Measurements from ENCODE around the gene EDIL3.

EDIL3 gene, protein sequence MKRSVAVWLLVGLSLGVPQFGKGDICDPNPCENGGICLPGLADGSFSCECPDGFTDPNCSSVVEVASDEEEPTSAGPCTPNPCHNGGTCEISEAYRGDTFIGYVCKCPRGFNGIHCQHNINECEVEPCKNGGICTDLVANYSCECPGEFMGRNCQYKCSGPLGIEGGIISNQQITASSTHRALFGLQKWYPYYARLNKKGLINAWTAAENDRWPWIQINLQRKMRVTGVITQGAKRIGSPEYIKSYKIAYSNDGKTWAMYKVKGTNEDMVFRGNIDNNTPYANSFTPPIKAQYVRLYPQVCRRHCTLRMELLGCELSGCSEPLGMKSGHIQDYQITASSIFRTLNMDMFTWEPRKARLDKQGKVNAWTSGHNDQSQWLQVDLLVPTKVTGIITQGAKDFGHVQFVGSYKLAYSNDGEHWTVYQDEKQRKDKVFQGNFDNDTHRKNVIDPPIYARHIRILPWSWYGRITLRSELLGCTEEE

DNA sequence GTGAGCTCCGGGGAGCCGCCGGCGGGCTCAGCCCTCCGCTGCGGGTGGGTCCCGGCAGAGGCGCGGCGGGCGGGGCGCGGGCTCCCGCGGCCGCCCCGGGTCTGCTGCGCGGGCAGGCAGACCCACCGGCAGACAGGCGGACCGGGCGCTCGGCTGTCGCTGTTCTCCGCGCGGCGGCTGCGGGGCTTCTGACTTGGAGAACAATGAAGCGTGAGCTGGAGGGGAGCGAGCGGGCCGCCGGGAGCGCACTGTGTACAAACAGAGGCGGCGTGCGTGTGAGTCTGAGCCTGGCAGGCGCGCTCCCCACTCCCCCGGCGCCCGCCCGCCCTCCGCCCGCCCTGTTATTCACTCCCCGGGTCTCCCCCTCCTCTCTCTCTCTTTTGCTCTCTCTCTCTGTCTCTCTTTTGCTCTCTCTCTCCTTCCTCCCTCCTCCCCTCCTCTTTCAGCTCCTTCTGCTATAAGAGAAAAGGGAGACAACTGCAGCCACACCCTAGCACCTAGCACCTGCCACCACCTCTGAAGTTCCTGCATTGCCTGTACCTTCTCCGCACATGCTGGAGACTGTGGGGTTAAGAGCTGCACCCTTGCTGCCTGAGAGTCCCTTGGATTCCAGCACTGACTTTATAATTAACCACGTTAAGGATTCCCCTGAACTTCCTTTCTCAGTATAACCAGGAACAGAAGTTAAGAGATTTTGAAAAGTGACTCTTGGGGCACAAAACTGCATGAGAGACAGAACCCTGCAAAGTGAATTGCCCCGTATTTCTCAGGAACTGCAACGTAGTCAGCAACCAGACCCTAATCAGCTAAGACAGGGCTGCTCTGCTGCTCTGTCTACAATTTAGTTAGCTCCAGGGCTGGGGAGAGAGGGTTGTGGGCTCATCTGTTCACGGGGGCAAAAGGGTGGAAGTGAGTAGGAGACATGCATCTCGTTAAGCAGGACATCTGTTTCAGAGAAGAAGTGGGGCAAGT, at the start of gene EDIL3:
Gene EDIL3, minus strand, starts transcription at position 277 of the 972 bp plus-strand sequence. CDS start 506 bp downstream, outside the sequence.
- DNase-seq: no peak

DNA sequence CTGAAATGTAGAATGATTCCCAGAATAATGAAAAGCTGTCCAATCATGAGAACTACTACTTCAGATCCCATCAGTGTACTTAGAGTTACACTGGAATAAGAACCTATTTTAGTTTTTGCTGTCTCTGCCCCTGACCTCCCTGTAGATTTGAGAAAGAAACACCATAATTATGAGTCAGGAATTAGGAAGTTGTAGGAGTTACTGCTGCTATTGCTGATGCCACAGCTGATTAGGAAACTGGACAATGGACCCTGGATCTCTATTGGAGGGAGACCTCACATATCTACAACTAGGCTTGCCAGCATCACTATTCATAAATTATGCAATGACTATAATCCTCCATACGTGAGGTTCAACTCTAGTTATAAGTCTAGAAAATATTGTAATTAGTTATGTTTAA, 48.8 kb upstream of the EDIL3 start:
- no peak for DNase-seq

DNA sequence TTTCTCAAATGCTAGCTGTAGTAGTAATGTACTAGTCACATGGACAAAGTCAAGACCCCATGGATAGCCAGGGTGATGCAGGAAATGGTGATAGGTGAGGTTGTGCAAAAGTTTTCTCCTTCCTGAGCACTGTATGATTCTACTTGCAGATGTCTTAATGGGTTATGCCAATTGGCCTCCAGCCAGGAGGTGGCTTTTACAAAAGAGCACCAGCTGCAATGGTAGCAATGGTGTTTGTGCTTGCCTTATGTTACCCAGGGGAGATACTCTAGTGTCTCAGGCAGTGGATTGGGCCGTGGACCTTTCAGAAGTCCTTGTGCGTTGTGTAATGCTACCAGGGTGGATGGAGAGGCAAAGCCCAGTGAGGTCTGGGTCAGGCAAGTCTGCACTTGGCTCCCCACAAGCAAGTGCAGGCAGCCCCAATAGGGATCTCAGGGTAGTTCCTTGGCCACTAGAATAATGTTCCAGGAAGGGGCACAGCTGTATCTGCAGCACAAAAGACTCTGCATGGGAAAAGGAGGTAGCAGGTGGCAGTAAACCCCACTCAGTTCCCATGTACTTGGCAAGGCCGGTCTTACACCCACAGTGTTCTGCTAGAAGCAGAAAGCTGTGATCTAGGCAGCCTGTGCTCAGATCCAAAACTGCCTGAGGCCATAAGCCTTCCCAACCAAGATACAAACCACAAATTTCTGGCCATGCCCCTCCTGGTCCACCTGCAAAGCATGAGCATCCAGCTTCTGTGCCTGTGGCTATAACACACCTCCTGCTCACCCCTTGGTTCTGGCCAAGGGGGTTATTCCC, 46.4 kb upstream of the EDIL3 start:
- DNase-seq: no peak

DNA sequence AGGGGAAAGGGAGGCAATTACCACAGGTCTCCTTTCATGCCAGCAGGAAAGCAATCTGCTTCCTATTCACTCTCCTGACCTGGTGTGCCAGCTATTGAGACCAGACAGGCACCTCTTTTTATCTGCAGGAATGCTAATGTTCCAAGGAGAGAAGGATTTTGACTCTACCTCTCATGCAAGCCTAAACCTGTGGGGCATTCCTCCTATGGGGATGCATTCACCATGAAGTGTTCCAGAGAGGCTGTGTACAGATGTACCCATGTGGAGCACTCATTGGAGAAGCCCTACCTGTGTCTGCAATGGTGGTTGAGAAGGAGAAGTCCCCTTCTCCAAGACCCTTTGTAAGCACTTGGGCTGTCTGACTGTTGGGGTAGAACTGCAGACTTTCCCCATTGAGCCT, 45.4 kb upstream of the EDIL3 start:
- no peak for DNase-seq

DNA sequence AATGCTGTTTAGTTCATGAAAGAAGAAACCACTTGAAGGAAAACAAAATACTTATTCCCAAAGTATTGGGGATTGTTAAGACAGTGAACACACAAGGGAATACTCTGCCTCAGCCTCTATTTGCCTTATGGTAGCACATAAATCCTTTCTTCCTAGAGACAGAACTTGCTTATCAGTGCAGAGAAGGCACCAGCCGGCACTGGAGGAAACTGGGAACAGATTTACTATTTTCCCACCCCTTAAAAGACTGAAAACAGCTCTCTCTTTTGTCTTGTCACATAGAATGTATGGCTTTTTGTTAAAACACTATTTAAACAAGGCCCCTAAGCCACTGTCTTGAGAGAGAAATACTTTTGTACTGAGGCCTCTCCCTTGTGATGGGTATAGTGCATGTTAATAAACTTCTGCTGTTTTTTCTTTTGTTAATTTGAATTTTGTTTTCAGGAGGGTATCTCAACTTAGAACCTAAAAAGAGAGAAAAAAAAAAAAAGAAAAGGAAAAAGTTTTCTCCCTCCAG, 40.7 kb upstream of the EDIL3 start:
- no peak for DNase-seq

DNA sequence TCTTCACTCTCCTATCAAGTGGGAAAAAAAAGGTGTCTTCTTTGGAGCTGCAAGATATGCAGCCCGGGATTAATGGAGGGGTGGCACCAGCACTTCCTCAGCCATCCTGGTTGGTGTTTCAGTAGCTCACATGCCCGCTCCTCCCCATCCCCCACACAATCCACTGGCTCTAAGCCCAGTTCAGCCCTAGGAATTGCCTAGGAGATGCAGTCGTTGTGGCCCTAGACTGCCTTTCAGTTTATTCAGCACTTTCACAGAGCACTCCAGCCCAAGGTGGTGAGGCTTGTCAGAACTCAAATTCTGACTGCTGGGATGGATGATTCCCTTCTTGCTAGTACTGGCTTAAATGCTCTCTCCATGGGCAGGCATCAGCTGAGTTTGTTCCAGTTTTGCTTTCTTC, 35.1 kb upstream of the EDIL3 start:
- DNase-seq: no peak

DNA sequence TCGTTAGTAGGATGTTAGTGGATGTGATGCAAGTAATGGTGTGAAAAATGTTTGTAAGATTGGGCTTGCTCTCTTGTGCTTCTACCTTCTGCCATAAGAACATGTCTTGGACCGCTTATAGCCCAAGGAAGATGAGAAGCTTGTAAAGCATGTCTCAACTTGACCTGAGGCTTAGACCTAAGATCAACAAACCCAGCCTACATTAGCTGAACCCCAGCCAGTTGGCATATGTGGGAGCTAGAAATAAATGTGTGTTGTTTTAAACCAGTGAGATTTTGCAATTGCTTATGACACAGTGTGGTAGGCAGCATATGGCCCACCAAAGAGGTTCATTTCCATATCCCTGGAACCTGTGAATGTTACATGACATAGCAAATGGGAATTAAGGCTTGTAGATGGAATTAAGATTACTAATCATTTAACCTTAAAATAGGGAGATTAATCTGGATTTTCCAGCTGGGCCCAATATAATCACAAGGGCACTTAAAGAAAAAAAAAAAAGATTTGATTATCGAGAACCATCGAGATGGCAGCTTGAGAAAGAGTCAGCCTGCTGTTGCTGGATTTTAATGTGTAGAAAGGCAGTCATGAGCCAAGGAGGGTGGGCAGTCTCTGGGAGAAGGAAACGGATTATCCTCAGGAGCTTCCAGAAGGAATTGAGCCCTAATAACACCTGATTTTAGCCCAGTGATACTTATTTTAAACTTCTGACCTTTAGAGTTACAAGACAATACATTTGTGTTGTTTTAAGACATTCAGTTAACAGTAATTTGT, 27.3 kb upstream of the EDIL3 start:
- no peak for DNase-seq

DNA sequence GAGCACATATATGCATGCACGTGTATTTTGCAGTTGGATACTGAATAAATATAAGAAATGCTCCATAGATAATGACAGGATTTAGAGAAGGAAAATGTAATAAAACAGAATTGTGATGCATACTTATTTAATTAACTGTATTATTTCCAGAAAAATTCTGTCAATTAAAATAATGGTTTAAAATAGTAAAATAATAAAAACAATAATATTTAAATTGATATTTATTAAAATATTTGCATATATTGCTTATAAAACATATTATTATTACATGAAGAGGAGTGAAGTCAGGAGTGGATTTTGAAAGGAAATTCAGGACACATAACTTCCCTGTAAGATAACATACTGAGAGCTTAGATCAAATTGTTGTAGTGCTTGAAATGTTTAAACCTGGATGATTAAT, 21.4 kb upstream of the EDIL3 start:
- no peak for DNase-seq

DNA sequence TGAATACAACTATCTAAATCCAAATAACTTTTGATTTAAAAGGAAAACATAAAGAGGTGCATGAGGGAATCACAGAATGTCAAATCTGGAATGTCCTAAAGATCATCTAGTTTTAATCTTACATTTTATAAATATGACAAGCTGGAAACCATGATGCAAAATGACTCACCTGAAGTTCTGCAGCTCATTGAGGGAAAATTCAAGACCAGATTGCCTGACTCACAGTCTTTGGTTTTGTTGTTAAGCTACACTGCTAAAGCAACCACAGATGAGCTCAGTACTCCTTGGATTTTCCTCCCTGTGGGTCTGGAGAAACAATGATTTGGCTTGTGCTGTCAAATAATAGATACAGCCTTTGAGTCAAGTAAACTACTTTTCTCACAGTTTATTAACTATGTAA, 19.1 kb upstream of the EDIL3 start:
- DNase-seq: no peak

DNA sequence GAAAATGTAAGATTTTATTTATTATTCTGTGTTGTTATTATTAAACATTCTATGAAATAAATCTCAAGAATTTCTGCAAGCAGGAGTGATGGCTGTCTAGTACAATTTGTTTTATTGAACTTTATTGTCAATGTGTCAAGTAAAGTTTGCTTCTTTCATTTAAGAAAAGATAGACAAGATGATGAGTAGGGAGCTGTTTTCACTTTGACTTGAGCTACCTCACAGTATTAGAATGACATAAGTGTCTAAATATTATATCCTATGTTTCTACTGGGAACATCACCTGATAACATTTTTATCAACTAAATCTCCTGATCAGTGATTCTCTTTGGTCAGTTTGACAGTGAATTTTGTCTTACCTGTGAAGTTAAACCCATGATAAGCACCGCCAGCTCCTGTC, 12.7 kb upstream of the EDIL3 start:
- no peak for DNase-seq

DNA sequence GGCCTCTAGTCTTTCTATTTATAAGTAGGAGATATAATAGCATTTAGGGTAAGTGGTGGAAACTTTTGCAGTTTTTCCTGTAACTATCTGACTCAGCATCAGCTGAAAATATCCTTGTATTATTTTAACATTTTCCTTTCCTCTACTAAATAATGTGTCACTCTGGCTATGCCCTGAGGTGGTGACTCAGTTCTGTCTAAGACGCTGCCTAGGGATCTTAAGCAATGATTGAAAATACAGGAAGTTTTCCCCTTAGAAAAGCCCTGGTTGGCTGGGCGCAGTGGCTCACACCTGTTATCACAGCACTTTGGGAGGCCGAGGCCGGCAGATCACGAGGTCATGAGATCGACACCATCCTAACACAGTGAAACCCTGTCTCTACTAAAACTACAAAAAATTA, 9.3 kb upstream of the EDIL3 start:
- no peak for DNase-seq

DNA sequence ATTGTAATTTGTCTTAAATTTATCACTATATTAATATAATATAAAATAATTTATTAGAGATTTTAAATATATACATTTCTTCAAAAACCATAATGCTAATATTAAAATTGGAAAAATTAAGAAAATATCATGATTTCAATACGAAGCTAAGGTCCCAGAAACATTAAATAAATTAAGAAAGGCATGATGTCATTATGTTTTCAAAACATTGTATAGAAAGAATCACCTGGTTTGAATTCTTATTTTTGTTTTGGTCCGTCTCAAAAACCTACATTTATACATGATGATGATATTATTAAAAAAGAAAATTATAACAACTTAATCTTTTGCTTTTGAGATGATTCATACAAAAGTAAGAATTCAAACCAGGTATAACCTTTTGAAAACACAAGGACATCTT, 8.2 kb upstream of the EDIL3 start:
- no peak for DNase-seq

DNA sequence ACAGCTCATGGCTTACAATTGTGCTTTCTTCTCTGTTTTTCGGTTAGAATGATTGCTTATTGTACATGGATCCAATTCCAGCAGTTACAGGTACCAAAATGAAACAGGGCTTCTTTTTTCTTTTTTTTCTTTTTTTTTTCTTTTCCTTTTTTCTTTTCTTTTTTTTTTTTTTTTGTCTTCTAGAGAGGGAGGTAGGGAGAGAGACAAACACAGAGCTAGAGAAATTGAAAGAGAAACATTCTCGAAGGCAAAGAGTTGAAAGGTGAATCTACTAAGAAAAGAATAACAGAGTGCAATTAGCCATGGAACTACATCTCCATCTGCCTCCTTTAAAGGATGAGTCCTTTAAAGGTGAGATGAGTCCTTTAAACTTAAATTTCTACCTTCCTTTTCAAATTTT, 1.0 kb upstream of the EDIL3 start:
- no peak for DNase-seq

DNA sequence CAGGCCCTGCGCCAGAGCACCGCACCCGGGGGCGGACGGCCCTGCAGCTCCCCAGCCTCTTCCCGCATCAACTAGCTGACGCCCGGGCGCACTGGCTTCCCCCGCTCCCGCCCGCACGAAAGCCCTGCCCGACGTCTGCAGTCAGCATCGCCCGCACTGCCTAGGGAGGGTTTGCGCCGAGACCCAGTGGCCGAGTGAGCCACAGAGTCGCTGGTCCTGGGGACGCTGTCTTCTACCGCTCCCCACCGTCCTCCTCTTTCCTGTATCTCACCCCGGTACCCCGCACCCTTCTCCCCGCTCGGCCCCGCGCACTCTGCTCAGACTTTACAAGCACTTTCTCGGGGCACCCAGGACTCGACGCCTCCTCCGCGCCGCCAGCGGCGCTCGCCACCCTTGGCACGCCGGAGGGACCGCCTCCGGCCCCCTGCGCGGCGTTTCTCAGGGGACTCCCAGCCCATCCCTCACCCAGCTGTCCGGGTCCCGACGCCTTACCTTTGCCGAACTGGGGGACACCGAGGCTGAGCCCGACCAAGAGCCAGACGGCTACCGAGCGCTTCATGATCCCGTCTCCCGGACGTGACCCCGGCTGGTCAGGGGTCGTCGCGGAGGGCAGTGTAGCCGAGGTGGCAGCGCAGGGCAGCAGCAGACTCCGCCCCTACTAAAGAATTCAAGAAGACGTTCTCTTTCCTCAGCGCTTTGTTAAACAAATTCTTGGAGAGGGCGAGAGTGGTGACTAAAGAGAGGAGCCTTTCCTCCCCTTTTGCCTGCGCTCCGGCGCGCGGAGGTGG, 670 bp downstream of the EDIL3 start:
- no peak for DNase-seq

DNA sequence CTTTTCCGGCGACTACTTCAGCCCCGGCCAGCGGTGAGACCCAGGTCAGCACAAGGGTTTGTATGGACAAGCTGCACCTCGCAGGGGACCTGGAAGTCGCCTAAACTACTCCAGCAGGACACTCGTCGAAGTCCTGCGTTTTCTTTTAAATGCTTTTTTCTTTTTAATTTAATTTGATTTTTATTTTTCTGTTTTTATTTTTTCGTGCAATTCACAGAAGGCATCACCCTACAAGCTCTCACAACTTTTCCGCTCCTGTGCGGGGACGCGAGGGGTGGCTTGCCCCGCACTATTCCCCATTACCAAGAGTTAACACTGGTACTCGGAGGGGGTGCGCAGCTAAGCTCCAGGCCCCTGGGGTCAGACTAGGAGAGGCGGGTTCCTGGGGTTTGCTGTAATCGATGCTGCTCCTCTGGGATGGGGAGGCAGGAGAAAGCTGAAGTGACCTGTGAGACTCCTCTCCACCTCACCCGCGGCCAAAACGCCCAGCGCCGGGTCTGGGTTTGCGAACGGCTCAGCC, 1.3 kb downstream of the EDIL3 start:
- no peak for DNase-seq

DNA sequence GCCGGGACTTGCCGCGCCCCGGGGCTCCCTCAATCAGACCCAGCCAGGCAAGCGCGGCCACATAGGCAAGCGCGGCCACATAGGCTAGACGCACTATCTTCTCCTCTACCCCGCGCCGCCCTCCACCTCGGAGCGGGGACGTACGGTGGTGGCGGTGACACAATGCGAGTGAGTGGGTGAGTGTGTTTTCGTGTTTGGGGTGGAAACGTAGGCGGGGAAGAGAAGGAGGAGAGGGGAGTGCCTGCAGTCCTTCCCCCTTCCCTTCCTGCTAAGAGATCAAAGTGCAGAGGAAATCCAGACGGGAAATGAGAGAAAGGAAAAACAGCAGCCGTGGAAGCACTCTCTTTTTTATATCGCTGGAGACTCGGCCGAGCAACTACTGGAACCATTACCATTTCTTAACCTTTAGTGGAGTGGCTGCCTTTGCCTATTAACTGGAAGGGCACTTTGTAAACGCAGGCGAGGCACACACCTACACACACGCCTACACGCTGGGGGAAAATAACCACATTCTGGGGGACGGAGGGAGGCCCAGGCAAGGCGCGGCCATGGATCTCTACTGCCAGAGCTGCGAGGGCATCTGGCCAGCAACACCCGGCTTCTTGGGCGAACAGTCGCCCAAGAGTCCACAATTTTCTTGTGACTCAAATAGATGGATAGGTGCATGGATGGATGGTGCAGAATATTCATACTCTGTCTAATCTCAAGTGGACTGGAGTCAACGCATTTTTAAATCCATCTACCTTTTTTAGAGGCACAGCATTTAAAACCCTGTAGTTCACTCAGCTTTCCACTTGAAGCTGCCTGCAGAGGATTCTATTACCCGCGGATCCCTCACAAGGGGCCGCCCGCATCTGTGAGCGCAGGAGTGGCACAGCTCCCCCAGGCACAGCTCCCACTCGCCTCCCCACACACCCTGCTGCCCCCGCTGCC, 2.1 kb downstream of the EDIL3 start:
- DNase-seq: no peak

DNA sequence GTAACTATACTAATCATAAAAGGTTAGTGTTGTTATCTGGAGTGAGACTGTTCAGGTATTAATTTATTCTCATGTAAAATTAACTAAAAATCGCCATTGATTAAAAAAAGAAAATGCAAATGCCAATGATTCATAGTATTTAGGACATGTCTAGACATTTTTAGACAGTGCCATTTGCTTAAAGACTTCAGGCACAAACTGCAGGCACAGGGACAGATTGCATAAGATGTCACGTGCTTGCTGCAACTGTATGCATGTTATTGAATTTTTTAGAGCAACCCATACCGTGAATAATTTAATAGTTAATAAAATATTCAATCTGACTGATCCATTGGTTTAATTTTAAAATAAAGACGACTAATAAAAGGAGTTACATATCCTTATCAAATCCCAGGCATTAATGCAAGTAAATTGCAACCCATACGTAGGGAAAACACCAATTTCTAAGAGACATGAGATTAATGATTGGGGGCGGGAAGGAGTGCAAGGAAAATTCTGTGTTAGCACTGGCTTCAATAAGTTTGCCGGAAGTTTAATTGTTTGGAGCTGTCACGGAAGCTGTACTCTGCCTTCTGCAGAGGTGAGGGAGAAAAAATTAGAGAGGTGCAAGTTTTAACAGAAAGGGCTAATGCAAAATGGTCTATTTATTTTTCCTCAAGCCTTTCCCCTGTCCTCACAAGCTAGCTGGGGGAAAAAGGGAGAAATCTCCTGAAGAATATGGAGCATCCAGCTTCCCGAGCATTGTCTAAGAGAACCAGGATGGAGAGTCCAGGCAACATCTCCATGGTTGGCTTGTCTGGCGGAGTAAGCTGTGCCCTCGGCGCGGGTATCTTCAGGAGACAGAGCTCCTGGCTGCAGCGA, 2.9 kb downstream of the EDIL3 start:
- DNase-seq: no peak

DNA sequence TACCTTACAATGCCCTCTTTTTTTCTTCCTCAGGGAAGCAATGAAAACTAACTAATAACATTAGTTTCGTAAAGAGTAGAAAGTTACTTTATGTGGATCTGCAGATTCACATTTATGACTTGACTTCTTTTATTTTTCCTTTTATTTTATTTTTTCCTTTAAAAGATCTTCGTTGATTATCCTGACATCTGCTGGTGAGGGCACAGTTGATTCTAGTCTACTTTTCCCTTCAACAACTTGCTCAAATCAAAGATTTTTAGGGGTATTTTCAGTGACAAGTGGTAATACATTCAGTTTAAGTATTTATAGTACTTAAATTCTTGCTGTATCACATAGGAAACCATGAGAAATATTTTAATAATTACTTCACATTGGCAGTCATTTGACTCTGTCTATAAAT, 4.9 kb downstream of the EDIL3 start:
- no peak for DNase-seq

DNA sequence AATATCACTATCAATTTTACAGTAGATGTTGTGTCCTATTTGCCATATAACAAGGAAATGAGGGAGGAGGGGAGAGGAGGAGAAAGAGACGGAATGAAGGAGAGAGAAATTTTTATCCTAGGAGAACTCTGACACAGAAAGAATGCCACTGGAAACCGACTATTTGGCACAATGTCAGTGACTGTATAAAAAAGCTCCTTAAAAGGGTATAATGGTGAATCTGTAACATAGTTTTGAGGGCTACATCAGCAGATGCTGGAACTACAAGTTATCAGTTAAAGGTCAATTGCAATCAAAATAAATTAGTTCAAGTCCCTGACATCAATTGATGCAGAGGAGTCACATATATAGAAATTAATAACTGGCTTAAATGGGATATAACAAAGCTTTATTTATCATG, 5.7 kb downstream of the EDIL3 start:
- no peak for DNase-seq

Measured in CD4-positive, alpha-beta T cell treated with Interleukin-17A for 1 hour (primary cell).